ENCODE measurements around the gene EEF1E1.

The EEF1E1 gene
- total RNA-seq: 1.3 to 20.1 (median 5.2) reads per million in 9 experiments

DNA sequence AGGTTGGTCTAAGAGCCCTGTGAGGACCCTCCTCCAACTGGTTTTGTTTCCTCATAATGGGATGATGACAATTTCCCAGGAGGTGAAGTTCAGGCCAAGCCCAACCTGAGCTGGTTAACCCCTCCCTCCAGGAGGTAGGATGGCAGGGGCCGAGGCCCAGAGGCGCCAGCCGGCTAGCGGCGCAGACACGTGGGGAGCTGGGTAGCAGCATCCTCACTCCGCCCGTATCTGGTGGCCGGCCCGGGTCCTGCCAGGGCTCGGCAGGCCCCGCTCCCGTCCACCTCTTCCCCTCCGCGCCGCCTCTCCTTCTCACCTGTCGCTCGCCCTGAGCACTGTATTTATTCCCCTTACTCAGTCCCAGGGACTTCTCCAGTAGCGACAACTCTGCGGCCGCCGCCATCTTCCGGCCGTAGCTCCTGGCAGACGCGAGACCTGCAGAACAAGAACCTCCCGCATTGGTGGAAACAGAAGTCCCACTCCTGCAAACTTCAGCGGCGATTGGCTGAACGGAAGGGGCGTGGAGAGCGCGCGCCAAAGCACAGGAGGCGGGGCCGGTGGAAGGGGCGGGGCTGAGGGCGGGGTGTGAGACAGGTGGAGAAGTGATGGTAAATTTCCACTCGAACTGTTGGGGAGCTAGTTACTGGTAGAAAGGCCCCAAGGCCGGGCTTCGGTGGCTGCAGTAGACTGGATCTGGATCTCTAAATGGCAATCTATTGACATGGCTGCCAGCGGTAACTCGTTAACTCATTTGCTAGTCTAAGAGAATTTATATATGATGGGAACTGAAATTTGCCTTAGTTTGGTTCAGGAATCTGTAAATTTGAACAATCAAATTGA is at the start of gene EEF1E1:
Gene EEF1E1 (minus strand): TSS at position 427 of the 837 bp plus-strand sequence. CDS start 27 bp downstream, at position 400.
- peak within 1 kb of the TSS; percentile 93 to 96 for H3K27ac Mint-ChIP-seq
- peaks cover 17 to 30% of the 10 kb centered on the region in 2 donors for H3K4me1 Mint-ChIP-seq (ENCODE audit: low read depth in 2 of 2)
- H3K9me3 Mint-ChIP-seq: no peaks in the 10 kb centered on the region
- peak within 1 kb of the TSS; percentile 90 to 97 for H3K4me3 Mint-ChIP-seq
- ATAC-seq (replicated peaks) (peak; percentile 96), DNase-seq (peak; percentile 87 to 89 (median 88))
- H3K36me3 Mint-ChIP-seq (ENCODE audit: insufficient read depth): peaks cover 19% of the 10 kb centered on the region
- H3K27me3 Mint-ChIP-seq: peaks cover 17 to 27% of the 10 kb centered on the region in 2 donors

DNA sequence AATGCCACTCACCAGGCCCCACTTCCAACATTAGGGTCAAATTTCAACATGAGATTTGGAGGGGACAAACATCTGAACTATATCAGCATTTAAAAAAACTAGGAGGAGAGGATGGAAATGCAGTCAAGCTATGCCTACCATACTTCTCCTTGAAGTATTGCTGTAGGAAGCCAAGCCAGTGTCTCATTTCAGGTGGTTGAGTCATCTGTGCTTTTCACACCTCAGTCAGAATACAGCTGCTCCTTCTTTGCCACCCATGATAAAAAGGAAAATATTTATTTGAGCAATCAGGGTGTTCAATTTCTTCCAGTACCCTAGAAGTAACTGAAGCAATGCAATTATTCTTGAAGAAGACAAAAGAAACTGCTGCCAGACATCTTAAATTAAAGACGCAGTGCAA is 47.0 kb upstream of the EEF1E1 start:
- DNase-seq (no peak), ATAC-seq (replicated peaks) (no peak)
- H3K27ac Mint-ChIP-seq: no peak overlapping the region
- H3K27me3 Mint-ChIP-seq: peaks cover 5 to 14% of the 10 kb centered on the region in 2 donors
- no peaks in the 10 kb centered on the region for H3K9me3 Mint-ChIP-seq
- no peaks in the 10 kb centered on the region for H3K4me1 Mint-ChIP-seq (ENCODE audit: low read depth in 2 of 2)
- H3K36me3 Mint-ChIP-seq (ENCODE audit: insufficient read depth): no peaks in the 10 kb centered on the region
- no peak overlapping the region for H3K4me3 Mint-ChIP-seq

DNA sequence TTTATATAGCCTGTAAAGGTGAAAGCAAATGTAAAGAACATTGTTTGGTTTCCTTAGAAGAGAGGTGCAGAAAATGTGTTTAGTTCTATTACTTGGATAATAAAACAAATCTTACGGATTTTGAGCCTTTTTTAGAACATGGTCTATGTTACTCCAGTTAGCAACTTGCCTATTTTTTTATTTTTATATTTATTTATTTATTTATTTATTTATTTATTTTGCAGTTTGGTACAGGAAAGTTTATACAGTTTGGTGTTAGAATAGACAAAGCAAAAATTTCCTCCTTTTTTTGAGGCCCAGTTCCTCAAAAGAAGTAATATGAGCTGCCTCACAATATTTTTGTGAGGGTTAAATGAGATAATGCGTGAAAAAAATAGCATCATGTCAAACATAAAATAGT is 41.6 kb upstream of the EEF1E1 start:
- Mint-ChIP-seq H3K4me3 (no peak overlapping the region), H3K4me1 (ENCODE audit: low read depth in 2 of 2) (no peaks in the 10 kb centered on the region), H3K27ac (no peak overlapping the region), H3K9me3 (no peaks in the 10 kb centered on the region), H3K36me3 (ENCODE audit: insufficient read depth) (no peaks in the 10 kb centered on the region), H3K27me3 (peaks cover 14 to 21% of the 10 kb centered on the region in 2 donors)
- no peak for ATAC-seq (replicated peaks)
- DNase-seq: no peak

DNA sequence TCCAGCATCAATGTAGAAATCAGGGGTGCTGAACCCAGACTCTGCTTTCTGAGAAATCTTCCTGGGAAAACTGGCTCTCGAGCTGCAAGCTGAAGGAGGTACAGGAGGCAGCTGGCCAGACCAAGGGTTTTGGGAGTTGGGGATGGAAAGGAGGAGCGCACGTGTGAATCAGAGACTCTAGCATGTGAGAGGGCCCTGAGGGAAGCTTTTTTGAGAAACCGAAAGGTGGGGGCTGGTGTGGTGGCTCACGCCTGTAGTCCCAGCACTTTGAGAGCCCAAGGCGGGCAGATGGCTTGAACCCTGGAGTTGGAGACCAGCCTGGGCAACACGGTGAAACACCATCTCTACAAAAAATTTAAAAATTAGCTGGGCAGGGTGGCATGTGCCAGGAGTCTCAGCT is 37.1 kb upstream of the EEF1E1 start:
- Mint-ChIP-seq H3K4me3 (no peak overlapping the region), H3K9me3 (no peaks in the 10 kb centered on the region), H3K27ac (no peak overlapping the region), H3K27me3 (peaks cover 42 to 43% of the 10 kb centered on the region in 2 donors), H3K4me1 (ENCODE audit: low read depth in 2 of 2) (no peaks in the 10 kb centered on the region), H3K36me3 (ENCODE audit: insufficient read depth) (no peaks in the 10 kb centered on the region)
- ATAC-seq (replicated peaks) (no peak), DNase-seq (no peak)

DNA sequence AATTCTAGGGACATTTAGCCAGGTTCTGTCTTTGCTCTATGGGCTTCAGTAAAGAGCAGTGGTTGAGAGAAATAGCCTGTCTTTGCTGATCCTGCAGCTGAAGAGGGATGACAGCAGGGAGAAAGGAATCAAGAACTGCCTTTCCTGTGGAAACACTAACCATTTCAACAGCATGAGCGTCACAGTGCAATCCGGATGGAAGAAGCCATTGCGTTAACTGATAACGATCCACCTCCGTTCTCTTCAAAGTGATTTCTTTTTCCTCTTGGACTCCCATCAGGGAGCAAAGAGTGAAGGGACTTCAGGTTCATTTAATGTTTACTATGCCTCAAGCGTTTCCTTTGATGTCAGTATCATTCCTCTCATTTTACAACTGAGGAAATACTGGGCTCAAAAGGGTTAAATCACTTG is 35.2 kb upstream of the EEF1E1 start:
- no peaks in the 10 kb centered on the region for H3K9me3 Mint-ChIP-seq
- ATAC-seq (replicated peaks) (no peak), DNase-seq (no peak)
- no peak overlapping the region for H3K4me3 Mint-ChIP-seq
- no peak overlapping the region for H3K27ac Mint-ChIP-seq
- H3K36me3 Mint-ChIP-seq (ENCODE audit: insufficient read depth): no peaks in the 10 kb centered on the region
- no peaks in the 10 kb centered on the region for H3K4me1 Mint-ChIP-seq (ENCODE audit: low read depth in 2 of 2)
- peaks cover 44 to 54% of the 10 kb centered on the region in 2 donors for H3K27me3 Mint-ChIP-seq

DNA sequence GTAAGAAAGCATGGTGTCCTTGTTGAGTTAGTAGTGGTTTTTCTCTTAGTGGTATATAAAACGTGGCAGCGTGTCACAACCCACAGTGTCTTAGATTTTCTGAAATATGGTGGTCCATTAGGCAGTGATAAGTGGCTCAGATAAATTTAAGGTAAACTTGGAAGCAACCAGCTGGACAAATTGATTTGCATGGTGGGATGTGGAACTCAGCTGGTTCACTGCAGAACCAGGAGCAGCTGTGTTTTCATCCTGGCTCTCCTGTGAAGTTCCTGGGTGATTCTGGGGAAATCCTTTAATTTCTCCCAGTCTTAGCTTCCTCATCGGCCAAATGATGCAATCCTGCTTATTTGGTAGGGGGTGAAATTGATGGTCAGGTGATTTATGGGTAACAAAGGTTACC is 32.9 kb upstream of the EEF1E1 start:
- Mint-ChIP-seq H3K9me3 (no peaks in the 10 kb centered on the region), H3K27ac (no peak overlapping the region), H3K36me3 (ENCODE audit: insufficient read depth) (no peaks in the 10 kb centered on the region), H3K27me3 (peaks cover 58 to 75% of the 10 kb centered on the region in 2 donors), H3K4me3 (no peak overlapping the region), H3K4me1 (ENCODE audit: low read depth in 2 of 2) (peaks cover 0 to 2% of the 10 kb centered on the region in 2 donors)
- DNase-seq (no peak), ATAC-seq (replicated peaks) (no peak)

DNA sequence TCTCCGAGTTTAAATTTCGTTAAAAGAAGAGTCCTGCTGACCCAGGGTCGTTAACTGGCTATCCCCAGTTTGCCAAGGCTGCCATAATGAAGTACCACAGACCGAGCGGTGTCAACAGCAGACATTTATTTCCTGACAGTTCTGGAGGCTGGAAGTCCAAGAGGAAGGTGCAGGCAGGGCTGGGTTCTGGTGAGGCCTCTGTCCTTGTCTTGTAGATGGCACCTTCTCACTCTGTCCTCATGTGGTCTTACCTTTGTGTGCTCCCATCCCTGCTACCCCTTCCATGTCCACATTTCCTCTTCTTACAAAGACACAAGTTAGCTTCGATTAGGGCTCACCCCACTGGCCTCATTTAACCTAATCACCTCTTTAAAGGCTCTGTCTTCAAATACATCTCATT is 29.8 kb upstream of the EEF1E1 start:
- no peak for ATAC-seq (replicated peaks)
- no peaks in the 10 kb centered on the region for H3K9me3 Mint-ChIP-seq

DNA sequence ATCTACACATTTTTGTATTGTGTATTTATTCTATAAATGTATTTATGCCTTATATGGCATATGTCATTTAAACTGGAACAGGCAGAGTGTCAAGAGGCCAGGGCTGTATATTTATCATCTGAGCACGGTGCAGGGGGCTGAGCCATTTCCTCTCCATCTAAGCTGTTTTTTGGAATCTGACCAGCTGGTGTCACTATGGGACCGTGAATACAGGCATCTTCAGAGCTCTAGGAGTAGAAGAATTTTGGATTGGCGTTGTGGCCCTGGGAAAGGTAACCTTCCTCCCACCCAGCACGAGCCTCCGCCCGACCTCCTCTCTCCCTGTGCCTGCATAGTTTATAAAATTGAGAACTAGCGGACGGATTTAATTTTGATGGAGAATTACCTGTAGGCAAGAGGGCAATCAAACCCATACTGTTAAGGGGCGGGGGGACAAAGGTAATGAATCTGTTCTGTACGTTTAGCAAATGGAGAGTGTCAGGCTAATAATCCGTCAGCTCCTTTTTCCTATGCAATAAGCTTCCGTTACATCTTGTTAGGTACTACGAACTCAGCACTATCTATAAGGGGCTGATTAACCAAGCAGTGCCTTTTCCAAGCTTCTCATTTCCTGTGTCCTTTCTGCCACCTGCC is 29.0 kb upstream of the EEF1E1 start:
- H3K36me3 Mint-ChIP-seq (ENCODE audit: insufficient read depth): no peaks in the 10 kb centered on the region
- no peaks in the 10 kb centered on the region for H3K9me3 Mint-ChIP-seq
- H3K27me3 Mint-ChIP-seq: peaks cover 32 to 70% of the 10 kb centered on the region in 2 donors
- ATAC-seq (replicated peaks) (no peak), DNase-seq (peak; percentile 7 to 18 (median 9))
- no peak overlapping the region for H3K4me3 Mint-ChIP-seq
- H3K27ac Mint-ChIP-seq: no peak overlapping the region
- H3K4me1 Mint-ChIP-seq (ENCODE audit: low read depth in 2 of 2): peaks cover 0 to 2% of the 10 kb centered on the region in 2 donors

More for the DNA sequence above, 29.8 kb upstream of the EEF1E1 start:
- Mint-ChIP-seq H3K4me3 (no peak overlapping the region), H3K4me1 (ENCODE audit: low read depth in 2 of 2) (peaks cover 0 to 2% of the 10 kb centered on the region in 2 donors), H3K27ac (no peak overlapping the region), H3K27me3 (peaks cover 39 to 66% of the 10 kb centered on the region in 2 donors), H3K36me3 (ENCODE audit: insufficient read depth) (no peaks in the 10 kb centered on the region)
- DNase-seq: no peak

DNA sequence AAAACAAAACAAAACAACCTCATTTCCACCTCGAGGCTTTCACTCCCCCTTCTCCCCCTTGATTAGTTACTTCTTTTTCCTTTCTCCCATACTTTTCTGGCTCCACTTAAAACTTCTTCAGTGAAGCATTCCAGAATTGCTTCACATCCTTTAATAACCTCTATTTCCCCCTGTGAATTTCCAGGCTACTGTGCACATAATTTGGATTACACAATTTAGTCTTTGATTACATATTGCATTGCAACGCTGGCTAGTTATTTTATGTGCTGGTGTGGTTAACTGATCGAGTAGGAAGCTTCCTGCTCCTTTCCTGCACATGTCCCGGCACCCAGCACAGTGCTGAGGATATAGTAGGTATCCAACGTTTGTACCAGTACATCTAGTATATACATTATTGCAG is 28.1 kb upstream of the EEF1E1 start:
- DNase-seq (no peak), ATAC-seq (replicated peaks) (no peak)
- no peaks in the 10 kb centered on the region for H3K36me3 Mint-ChIP-seq (ENCODE audit: insufficient read depth)
- peaks cover 25 to 71% of the 10 kb centered on the region in 2 donors for H3K27me3 Mint-ChIP-seq
- no peak overlapping the region for H3K27ac Mint-ChIP-seq
- H3K4me3 Mint-ChIP-seq: no peak overlapping the region
- H3K4me1 Mint-ChIP-seq (ENCODE audit: low read depth in 2 of 2): peaks cover 0 to 2% of the 10 kb centered on the region in 2 donors
- H3K9me3 Mint-ChIP-seq: no peaks in the 10 kb centered on the region

DNA sequence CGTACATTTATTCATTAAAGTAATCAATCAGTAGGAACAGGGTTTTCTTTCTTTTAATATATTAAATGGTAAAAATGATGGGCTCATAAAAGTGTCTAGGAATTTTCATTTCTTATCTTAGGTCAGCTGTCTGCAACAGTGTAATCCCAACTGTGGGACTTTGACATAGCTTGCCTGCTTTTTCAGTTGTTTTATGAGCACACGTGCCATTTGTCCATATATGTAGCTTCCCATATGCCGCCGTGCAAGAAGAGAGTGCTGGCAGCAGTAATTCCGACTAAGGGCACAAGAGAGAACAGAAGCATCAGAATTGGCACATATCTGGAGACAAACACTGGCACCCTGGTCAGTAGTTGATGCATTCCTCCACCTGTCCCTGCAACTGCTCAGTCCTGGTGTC is 20.9 kb upstream of the EEF1E1 start:
- H3K9me3 Mint-ChIP-seq: no peaks in the 10 kb centered on the region
- no peak overlapping the region for H3K4me3 Mint-ChIP-seq
- H3K27ac Mint-ChIP-seq: no peak overlapping the region
- H3K36me3 Mint-ChIP-seq (ENCODE audit: insufficient read depth): no peaks in the 10 kb centered on the region
- no peaks in the 10 kb centered on the region for H3K4me1 Mint-ChIP-seq (ENCODE audit: low read depth in 2 of 2)
- peaks cover 33 to 67% of the 10 kb centered on the region in 2 donors for H3K27me3 Mint-ChIP-seq
- DNase-seq (no peak), ATAC-seq (replicated peaks) (no peak)

DNA sequence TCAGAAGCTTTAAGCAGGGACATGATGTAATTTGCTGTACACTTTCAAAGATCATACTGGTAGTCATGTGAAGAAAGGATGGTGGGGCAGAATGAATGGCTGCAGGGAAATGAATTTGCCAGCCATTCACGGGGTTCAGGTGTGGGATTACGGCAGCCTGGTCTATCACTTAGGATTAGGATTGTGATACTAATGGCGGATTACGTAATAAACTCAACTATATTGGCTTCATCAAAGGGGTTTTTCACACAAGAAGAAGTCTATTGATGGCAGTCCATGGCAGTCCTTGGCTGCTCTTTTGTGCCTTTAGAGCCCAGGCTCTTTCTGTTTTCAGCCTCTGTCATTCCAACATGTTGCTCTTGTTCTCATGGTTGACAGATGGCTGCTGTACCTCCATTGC is 12.6 kb upstream of the EEF1E1 start:
- no peak for ATAC-seq (replicated peaks)
- H3K27ac Mint-ChIP-seq: no peak overlapping the region
- no peaks in the 10 kb centered on the region for H3K9me3 Mint-ChIP-seq
- DNase-seq: no peak
- peaks cover 31 to 47% of the 10 kb centered on the region in 2 donors for H3K27me3 Mint-ChIP-seq
- H3K4me3 Mint-ChIP-seq: no peak overlapping the region
- H3K36me3 Mint-ChIP-seq (ENCODE audit: insufficient read depth): no peaks in the 10 kb centered on the region
- no peaks in the 10 kb centered on the region for H3K4me1 Mint-ChIP-seq (ENCODE audit: low read depth in 2 of 2)

DNA sequence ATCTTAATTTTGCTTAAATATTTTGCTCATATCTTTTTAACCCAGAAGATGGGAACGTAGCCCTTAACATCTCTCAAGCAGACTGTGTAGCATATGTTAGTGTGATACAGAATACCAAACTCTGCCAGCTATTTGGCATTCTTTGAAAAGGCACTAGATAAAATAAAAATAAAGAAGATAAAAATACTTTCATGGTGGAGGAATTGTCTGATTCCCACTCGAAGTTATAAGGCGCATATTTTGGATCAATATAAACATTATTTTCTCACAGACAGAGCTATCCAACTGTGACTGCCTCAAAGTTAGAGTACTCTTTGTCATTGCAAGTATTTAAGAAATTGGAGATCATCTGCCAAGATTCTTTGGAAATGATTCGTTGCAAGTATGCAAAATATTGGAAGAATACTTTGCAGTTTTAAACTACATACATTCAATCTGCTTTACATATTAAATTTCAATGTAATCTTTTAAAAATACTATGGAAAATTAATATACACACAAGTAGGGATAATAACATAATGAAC is 10.8 kb upstream of the EEF1E1 start:
- Mint-ChIP-seq H3K4me1 (ENCODE audit: low read depth in 2 of 2) (no peaks in the 10 kb centered on the region), H3K4me3 (no peak overlapping the region), H3K27ac (no peak overlapping the region), H3K9me3 (no peaks in the 10 kb centered on the region), H3K36me3 (ENCODE audit: insufficient read depth) (no peaks in the 10 kb centered on the region), H3K27me3 (peaks cover 41 to 50% of the 10 kb centered on the region in 2 donors)
- ATAC-seq (replicated peaks): no peak
- DNase-seq: no peak

DNA sequence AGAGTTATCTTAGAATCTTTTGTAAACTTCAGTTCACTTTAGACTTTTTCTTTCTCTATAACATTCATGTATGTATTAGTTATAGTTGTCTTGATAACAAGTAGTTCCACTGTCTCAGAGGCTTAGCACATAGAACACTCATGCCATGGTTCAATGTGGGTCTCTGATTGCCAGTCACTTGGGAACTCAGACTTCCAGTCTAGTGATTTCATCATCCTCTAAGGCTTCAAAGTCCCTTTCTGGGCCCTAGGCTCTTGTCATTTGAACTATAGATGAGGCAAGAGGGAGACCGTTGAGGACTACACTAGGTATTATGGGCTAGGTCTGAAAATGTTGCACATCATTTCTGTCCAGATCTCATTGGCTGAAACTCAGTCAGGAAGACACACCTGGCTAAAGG is 8.4 kb upstream of the EEF1E1 start:
- DNase-seq (no peak), ATAC-seq (replicated peaks) (no peak)
- no peaks in the 10 kb centered on the region for H3K36me3 Mint-ChIP-seq (ENCODE audit: insufficient read depth)
- no peak overlapping the region for H3K27ac Mint-ChIP-seq
- H3K4me3 Mint-ChIP-seq: no peak overlapping the region
- H3K27me3 Mint-ChIP-seq: peaks cover 64 to 69% of the 10 kb centered on the region in 2 donors
- no peaks in the 10 kb centered on the region for H3K9me3 Mint-ChIP-seq
- H3K4me1 Mint-ChIP-seq (ENCODE audit: low read depth in 2 of 2): no peaks in the 10 kb centered on the region

All from effector memory CD8-positive, alpha-beta T cell (primary cell).